NCI-H2029 (cell line): ENCODE data around the gene HMOX2.

Experiments used
- DNase-seq: peaks from one replicate; lab custom pipeline; 2025; lab: John Stamatoyannopoulos, UW

HMOX2 gene

DNA sequence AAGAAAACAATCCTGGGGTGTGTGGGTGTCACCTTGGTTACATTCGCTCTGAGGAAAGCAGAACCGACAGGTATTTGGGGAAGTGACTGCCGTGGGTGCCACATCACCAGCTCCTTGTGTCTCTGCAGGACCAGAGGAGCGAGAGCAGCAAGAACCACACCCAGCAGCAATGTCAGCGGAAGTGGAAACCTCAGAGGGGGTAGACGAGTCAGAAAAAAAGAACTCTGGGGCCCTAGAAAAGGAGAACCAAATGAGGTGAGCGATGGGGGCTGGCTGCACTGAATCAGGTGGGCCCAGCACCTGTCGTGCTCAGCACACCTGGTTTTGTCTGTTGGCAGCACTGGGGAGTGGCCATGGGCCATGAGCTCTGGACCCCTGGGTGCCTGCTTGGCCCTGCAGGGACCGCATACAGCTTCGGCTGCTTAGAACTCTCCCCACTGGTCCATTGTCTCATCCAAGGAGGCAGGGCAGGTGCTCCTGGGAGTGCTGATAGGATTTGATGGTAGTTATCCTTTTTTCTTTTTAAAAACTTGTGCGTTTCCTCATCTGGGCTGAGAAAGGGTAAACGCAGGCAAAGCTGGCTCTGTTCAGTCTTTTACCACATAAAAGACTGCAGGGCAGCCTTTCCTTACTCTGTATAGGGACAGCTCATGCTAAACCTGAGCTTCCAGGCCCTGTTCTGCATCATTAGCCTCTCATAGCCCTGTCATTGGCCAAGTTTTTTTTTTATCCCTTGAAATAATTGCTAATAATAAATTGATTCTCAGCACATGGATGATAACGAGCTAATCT, 29.4 kb downstream of the HMOX2 start:
- no peak for DNase-seq

DNA sequence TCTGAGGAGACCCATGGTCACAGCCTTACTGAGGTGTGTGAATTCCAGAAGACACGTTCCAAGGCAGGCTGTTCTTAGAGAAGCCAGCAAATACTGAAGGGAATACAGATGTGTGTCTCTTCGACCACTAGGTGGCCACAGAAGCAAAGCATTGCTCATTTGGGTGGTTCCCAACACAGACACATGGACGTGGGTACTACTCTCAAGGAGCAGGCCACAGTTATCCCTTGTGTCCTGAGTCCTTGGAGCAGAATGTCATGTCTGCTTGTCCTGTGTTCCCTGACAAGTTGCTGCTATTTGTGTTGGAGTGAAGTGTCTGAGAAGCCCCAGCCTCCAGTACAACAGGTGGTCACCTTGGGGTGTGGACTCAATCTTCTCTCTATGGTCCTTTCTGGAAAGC, 30.3 kb downstream of the HMOX2 start:
- DNase-seq, result peak; percentile 62

DNA sequence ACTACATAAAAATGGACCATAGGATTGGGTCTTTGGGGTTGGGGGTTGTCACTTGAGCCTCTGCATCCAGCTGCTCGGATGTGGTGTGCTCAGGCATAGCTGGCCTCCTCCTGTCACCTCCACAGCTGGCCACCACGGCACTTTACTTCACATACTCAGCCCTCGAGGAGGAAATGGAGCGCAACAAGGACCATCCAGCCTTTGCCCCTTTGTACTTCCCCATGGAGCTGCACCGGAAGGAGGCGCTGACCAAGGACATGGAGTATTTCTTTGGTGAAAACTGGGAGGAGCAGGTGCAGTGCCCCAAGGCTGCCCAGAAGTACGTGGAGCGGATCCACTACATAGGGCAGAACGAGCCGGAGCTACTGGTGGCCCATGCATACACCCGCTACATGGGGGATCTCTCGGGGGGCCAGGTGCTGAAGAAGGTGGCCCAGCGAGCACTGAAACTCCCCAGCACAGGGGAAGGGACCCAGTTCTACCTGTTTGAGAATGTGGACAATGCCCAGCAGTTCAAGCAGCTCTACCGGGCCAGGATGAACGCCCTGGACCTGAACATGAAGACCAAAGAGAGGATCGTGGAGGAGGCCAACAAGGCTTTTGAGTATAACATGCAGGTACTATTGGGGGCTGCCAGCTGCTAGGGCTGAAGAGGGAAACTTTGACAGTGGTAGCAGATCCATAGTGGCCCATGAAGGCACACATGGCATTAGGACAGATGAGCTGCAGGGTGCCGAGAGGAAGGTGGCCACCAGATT, 31.6 kb downstream of the HMOX2 start:
- no peak for DNase-seq

DNA sequence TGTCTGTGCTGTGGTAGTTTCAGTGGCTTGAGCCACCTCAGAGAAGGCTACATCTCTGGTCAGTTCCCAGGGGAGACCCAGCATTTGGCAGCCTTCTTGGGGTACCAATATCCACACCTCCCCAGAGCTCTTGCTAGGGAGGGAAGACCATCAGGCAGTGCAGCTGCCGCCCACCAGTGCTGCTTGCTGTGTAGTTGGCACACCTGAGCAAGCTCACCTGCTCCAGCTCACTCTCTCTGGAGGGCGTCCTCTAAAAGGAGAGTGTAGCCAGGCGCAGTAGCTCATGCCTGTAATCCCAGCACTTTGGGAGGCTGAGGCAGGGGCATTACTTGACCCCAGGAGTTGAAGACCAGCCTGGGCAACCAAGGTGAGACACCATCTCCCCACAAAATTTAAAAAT, 32.6 kb downstream of the HMOX2 start:
- DNase-seq, result no peak

DNA sequence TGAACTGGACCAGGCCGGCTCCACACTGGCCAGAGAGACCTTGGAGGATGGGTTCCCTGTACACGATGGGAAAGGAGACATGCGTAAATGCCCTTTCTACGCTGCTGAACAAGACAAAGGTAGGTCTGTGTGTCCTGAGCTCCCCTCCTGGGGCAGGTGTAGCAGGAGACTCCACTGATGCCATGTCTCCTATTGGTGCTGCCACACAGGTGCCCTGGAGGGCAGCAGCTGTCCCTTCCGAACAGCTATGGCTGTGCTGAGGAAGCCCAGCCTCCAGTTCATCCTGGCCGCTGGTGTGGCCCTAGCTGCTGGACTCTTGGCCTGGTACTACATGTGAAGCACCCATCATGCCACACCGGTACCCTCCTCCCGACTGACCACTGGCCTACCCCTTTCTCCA, 33.2 kb downstream of the HMOX2 start:
- no peak for DNase-seq

DNA sequence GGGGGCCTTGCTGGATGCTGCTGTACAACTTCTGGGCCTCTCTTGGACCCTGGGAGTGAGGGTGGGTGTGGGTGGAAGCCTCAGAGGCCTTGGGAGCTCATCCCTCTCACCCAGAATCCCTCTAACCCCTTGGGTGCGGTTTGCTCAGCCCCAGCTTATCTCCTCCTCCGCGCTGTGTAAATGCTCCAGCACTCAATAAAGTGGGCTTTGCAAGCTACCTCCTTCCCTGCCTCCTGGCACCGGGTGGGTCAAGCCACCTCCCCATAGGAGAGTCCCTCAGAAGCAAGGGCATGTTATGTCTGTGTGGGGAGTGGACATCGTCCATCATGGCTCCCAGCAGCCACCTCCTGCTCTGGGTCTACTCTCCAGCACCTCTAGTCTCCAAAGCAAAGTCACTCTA, 33.9 kb downstream of the HMOX2 start:
- no peak for DNase-seq

DNA sequence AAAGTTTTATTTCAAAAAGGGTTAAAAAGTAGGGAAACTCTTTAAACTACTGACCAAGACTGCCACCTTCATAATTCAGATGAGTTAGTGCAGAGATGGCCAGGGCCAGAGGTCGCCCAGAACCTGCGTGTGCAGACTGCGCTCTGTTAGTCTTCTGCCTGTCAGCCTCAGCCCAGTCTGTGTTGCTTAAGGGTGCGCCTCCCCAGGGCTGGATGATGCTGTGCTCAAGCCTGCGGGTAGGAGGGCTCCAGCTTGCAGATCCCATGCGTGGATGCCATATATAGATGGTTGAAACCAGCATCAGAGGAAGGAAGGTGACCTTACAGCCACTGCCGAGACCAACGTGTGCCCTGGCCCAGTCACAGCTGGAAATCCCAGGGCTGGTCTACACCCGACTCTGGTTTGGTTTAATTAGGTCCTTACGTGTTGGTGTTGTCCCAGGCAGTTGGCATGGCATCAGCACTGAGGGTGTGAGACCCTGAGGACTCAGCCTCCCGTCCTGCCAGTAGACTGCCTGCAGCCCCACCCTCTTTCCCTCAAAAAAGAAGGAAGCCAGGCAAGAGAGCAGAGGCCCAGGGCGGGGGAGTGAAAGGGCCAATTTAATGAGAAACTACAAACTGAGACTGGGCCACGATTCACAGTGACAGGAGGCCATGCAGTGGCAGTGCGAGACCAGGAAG, 34.7 kb downstream of the HMOX2 start:
- DNase-seq, result no peak

DNA sequence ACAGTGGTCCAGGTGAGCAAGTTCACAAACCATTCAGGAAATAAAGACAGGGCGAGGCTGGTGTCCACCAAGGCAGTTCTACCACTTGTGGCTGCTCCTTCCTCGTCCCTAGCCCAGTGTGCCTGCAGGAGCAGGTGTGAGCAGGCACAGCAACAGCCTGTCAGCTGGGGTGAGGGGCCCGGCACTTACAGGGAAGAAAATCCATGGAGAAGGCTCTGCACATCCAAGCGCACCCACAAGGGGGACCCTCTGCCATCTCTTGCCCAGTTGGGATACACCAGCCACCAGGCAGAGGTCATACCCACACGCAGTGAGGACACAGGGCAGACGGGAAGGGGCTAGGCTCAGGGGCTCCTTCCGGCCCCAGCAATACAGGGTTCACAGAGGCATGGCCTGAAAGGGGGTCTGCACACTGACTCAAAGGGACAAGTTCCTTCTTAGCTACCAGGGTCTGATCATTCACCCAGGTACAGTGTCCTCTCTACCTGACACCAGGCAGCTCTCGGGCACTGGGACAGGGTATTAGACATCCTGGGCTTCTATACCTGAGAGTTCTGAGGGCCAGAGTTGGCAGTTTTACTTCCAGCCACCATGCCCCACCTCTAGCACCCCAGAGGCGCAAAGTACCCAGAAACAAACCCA, 35.4 kb downstream of the HMOX2 start:
- DNase-seq, result no peak

DNA sequence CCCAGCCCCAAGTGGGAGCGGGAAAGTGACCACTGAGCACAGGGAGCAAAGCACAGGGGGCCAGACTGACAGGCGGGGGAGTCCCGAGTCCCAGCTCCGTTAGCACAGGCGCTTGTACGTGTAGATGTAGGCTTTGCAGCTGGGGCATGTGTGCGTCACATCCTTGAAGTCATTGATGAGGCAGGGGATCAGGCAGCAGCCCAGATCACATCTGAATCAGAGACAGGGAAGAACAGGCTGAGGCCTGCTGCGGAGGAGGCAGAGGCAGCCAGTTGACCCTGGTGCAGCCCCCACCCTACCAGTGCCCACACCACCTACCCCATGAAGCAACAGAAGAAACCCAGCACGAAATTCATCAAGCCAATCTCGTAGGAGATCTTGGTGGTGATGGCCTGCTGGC, 36.3 kb downstream of the HMOX2 start:
- DNase-seq, result no peak

DNA sequence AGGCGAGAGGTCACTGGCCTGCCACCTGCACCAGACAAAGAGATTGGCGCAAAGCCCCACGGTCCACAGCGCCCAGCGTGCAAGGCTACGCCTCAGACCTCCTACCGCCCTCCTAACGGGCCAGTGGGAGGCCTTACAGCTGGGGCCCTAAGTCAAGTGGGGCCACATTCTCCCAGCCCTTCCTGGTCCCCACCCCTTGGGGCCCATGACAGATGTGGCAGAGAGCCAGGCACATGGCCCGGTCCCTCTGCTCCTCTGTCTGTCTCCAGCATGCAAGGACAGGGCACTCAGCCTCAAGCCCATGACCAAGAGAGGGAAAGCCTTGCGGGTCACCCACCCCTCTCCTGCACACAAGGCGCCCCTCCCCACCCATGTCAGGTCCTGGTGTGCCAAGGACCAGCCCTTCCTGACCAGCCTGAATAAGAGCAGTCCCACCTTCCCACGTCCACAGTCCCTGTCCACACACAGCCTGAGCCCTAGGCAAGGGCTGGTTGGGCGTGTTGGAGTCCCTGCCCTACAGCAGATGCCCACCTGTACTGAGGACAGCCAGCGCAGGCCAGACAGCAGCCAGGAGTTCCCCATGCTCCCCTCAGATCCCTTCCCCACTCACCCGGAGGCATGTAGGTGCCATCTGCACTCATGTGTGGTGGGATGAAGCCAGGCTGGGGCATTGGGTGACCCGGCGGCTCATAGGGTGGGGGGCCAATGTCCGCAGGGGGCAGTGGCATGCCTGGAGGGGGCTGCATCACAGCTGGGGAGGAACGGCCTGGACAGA, 37.1 kb downstream of the HMOX2 start:
- no peak for DNase-seq

DNA sequence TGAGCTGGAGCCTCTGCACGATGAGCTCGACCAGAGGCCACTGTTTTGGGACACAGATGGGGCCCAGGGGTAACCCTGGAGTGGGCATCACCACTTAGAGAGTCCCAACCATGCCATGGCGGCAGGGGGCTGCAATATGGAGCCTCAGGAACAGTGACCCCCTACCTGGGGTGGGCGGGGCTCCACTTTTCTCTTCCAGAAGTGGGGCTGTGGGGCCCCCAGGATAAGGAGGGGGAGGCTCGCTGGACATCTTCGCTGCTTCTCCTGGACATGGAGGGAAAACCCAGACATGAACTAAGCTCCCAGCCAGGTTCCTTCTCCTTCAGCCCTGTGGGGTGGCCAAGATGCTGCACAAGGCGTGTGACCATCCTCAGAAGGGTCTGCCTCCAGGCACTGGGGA, 37.7 kb downstream of the HMOX2 start:
- no peak for DNase-seq

DNA sequence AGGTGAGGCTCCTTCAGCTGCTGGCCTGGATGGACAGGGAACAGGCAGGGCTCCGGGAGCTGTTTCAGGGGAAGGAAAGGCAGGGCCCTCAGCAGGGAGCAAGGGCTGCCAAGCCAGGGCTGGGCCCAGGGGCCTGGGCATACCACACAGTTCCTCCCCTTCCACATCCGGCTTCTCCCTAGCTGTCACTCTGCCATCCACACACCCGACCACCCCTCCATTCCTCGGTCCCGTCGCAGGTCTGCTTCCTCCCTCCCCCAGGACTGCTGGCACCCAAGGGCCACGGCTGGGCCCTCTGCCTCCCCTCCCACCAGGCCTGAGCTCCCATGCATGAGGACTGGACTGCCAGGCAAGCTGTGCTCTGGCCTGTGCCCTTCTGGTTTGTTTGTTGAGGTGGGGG, 38.4 kb downstream of the HMOX2 start:
- DNase-seq, result no peak

DNA sequence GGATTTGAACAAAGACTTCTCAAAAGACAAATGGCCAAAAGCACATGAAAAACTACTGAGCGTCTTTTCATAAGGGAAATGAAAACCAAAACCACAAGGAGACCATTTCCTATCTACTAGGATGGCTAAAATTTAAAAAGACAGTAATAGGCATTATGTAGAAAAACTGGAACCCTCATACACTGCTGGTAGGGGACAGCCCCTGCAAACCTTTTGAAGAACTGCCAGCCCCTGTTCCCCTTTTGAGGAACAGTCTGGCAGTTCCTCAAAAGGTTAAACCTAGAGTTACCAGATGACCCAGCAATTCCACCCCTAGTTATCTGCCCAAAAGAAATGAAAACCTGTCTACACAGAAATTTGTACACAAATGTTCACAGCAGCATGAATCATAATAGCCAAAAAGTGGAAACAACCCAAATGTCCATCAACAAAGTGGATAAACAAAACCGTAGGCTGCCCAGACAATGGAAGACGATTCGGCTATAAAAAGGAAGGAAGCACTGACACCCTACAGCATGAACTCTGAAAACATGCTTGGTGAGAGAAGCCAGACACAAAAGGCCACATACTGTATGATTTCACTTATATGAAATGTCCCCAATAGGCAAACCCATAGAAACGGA, 39.5 kb downstream of the HMOX2 start:
- DNase-seq, result no peak

DNA sequence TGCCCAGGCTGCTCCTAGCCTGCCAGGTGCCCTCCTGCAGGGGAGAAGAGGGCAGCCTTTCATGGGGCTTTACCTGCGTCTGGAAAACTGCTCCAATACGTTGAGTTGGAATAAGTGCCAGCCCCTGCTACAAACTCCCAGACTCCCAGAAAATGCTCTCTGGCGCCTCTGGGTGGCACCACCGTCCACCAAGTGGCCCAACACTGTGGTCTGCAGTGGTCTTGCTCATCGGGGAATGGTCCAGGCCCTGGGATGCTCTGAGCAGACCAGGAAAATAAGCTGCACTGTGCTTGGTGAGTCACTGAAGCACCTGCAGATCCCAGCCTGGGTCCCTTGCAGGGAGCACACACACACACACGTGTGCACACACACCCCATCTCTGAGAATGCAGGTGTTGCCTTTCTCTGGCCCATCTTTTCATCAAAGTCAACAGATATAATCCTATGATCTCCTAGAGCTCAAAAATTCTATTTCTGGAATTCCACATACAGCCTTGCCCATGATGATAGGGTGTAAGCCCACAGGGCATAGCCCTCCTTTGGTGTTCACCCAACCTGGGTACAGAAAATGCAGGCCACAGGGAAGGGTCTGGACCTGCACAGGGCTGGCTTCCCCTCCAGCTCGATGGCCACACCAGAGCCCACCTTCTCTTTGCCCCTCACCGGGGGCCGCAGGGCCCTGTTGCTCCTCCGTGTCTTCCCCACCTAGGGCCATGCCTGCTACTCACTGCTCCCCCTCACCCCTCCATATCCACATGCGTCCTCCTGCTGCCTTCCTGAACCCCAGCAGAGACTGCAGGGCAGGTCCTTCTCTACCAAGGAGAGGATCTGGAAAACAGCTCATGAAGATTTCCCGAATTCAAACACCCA, 41.8 kb downstream of the HMOX2 start:
- DNase-seq, result no peak

DNA sequence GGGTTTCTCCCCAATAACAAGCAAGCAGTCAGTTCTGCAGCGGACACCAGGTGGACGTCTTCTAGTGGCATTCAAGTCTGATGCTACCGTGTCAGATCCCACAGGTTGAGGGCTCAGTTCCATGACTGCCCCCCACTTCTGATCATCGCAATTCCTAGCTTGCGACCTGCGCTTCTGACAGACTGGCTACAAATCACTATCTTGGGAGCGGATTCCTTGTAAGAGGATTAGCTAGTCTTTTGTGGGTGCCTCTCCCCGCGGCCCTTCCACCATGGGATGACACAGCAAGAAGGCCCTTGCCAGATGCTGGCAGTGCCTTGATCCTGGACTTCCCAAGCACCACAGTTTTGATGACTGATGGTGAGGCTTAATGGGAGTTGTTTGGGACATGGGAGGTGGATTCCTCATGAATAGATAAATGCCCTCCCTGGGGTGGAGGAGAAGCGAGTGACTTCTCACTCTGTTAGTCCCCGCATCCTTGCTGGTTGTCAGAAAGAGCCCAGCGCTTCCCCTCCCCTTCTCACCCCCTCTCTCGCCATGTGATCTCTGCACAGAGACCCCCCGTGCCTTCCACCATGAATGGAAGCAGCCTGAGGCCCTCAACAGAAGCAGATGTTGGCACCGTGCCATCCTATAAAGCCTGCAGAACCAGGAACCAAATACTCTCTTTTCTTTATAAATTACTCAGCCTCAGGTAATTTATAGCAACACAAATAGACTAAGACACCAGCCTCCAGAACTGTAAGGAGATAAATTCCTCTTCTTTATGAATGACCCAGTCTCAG, 43.3 kb downstream of the HMOX2 start:
- no peak for DNase-seq

DNA sequence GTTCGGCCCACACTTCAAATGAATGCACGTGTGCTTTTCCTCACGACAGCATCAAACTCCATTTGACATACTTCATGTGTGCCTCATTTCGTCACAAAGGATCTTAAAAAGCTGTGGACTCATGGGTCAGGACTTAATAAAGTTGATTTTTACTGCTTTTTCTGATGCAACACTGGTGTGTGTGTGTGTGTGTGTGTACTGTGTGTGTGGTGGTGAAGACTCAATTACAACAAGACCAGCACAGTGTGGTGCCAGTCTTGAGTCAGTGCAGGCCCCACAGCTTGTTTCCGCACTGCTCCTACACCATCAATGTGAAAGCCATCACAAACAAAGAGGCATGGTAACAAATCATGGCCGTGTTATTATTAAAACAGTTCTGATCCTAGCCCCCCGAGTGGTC, 44.7 kb downstream of the HMOX2 start:
- no peak for DNase-seq

DNA sequence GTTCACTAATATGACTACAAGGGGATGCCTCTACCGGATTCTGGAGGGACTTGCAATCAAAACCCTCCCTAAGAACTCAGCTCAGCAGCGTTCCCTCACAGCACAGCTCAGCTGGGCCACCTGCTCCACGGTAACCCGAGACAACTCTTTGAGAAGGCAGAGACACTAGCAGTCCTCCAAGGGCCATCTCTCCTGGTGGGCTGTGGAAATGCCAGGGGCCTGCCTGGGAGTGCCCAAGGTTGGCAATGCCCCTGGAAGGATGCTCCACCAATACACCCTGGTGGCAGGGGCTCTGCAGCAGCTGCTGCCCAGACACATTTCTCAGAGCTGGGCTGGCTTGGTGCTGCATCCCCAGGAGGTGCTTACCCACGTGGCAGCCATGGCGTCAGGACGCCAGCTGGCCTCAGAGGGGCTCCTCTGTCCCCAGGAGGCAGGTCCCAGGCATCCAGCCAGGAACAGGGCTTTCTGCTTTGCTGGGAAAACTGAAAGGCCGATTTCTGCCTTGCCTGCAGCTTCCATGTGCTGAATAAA, 45.9 kb downstream of the HMOX2 start:
- DNase-seq, result peak; percentile 27

DNA sequence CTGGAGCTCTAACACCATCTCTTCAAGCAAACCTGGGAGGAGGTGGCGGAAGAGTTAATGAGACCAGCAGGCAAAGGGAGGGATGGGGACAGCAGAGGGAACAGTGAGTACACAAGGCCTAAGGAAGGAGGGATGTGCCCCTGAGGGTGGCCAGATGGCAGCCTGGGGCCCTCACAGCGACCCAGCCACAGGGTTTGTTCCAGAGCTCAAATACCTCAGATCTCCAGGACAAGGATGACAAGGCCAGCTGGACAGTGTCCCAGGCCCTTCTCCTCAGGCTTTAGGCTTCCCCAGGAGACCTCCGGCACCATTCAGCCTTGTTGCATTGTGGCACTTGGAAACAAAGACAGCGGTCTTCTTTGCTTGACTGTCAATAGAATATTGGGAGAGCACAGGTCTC, 47.5 kb downstream of the HMOX2 start:
- no peak for DNase-seq

DNA sequence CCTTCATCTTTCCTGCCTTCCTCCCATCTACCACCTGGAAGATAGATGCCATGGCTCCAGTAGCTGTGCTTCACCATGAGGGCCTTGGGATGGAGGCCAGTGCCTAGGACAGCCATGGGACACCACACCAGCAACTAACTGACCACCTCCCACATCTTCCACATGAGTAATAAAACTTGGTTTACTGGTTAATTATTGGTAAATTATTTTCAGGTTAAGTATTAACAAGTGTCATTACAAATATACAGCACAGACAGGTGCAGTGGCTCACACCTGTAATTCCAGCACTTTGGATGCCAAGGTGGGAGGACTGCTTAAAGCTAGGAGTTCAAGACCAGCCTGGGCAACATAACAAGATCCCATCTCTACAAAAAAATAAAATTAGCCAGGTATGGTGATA, 48.4 kb downstream of the HMOX2 start:
- no peak for DNase-seq
